PFSK-1 (cell line): ENCODE measurements around the gene WWC1.

Experiments used
- FOXP2 ChIP-seq: optimal IDR thresholded peaks from 2 replicates; pipeline ENCODE3; 2011; ENCODE audit warnings: borderline replicate concordance, control low read depth, inconsistent platforms; ENCODE audit not compliant: insufficient read depth; ENCODE audit errors: extremely low read length, extremely low read depth
- POLR2AphosphoS5 ChIP-seq: IDR thresholded peaks from 2 replicates; pipeline ENCODE4 v1.6.1; 2012; ENCODE audit warnings: low read depth, mild to moderate bottlenecking, control low read depth, low read length, moderate library complexity
- SIN3A ChIP-seq: IDR thresholded peaks from 2 replicates; pipeline ENCODE4 v1.6.1; 2012; ENCODE audit warnings: mild to moderate bottlenecking, low read length, moderate library complexity, borderline replicate concordance; ENCODE audit not compliant: insufficient read depth
- TAF1 ChIP-seq: IDR thresholded peaks from 2 replicates; pipeline ENCODE4 v1.6.1; 2012; ENCODE audit warnings: low read length, control low read depth, borderline replicate concordance; ENCODE audit not compliant: insufficient read depth

DNA sequence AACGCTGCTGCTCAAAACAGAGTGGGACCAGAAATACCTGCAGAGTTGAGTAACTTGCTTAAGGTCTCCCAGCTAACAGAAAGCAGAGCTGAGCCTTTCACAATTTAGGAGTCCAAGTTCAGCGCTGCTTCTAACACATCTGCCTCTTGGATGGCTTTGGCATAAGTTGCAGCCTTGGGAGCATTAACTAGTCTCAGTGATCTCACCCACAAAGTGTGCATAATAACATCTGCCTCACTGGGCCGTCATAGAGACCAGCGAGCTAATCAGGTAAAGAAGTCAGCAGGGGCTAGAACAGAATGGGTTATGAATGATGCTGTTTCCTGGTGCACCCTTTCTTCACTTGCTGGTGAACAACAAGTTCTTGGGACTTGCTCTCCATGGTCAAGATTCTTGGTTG, 36.5 kb downstream of the WWC1 start:
- TF ChIP-seq FOXP2, result no peak
- TF ChIP-seq POLR2AphosphoS5, result no peak
- no peak for TF ChIP-seq TAF1
- no peak for TF ChIP-seq SIN3A
